Suppressor macrophage (primary cell): ENCODE data around the gene NBDY.
"Not testable (repeated sequence)": the region's sequence is repeated elsewhere in the genome, so short reads cannot be mapped to it uniquely, and the experiment has no call there.

Experiments used
- DNase-seq, 4 experiments: peaks; one replicate each; pipeline ENCODE4 v3.0.0-alpha.2; 2020 to 2022

Gene NBDY

GRCh38 chrX:56802921-56803849 lies 74.1 kb downstream of the NBDY start:
- peak; percentile 49 to 59 (median 54) for DNase-seq

GRCh38 chrX:56803850-56804681 lies 75.0 kb downstream of the NBDY start:
- DNase-seq = no peak

- no peak for DNase-seq
These were observed 75.8 kb downstream of the NBDY start for GRCh38 chrX:56804867-56805266.

GRCh38 chrX:56805399-56805798 lies 76.4 kb downstream of the NBDY start:
- no peak for DNase-seq

- DNase-seq = not testable (repeated sequence)
These were observed 77.1 kb downstream of the NBDY start for GRCh38 chrX:56806176-56806575.

GRCh38 chrX:56811599-56811998 lies 82.6 kb downstream of the NBDY start:
- no peak for DNase-seq

GRCh38 chrX:56812515-56813105 lies 83.6 kb downstream of the NBDY start:
- DNase-seq = peak in 3 of 4 experiments; percentile 9 to 22 (median 14)

- peak; percentile 69 to 84 (median 70) for DNase-seq
These were observed 84.3 kb downstream of the NBDY start for GRCh38 chrX:56813318-56813837.

- DNase-seq = peak in 3 of 4 experiments; percentile 6 to 34 (median 25)
These were observed 88.1 kb downstream of the NBDY start for GRCh38 chrX:56817179-56817578.

GRCh38 chrX:56826020-56826419 lies 97.0 kb downstream of the NBDY start:
- DNase-seq = no peak

GRCh38 chrX:56833626-56834025 lies 104.6 kb downstream of the NBDY start:
- no peak for DNase-seq

GRCh38 chrX:56853436-56853835 lies 124.4 kb downstream of the NBDY start:
- no peak for DNase-seq

GRCh38 chrX:56857042-56857441 lies 128.0 kb downstream of the NBDY start:
- DNase-seq = no peak

GRCh38 chrX:56860888-56861287 lies 131.8 kb downstream of the NBDY start:
- DNase-seq = no peak
